ENCODE measurements around the gene KDM5B.

DNA sequence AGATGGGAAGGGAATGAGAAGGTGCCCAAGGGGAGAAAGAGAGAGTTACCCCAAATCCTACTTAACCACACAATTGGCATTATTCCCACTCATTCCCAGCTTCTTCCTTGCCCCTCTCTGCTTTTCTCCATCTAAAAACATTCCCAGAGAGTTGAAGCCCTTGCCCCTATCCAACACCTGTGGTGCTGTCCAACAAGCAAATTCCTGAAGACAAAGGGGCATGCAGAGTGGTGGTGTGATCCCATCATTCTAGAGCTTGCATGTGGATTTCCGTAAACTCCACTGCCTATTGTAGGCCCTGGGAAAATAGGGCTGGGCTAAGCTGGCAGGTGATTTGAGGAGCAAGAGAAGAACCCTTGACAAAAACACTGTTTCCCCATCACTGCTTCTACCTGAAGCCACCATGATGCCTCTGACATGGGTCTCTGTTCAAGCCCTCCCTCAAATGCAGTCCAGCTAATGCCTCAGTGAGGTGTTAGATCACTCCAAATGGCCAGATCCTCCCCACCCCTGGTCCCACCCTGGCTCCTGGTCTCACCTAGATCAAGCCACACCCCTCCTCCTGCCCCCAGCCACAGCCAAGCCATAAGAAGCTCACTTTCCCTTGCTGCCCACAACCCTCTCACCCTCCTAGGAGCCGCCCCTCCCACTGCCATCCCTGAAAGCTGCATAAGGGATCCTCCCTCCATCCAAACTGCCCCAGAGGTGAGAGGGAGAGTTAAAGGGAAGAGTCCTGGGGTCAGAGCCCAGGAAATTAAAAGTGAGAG lies 127.5 kb downstream of the KDM5B start:
- TF ChIP-seq CTCF (IDR thresholded peaks at IDR 0.05) (no peak), EP300 (IDR thresholded peaks at IDR 0.05) (no peak)
